ENCODE results near the gene KDM5C. TPM values are rescaled to one million over a fixed set of nuclear protein-coding genes. Genes with fewer than 3 reads are reported as not detected.
"Not testable (repeated sequence)": the region's sequence is repeated elsewhere in the genome, so short reads cannot be mapped to it uniquely, and the experiment has no call there.

Gene KDM5C
- total and polyA plus RNA-seq, 2 experiments from 2014 or later = 83.0 to 185 TPM

- H3K9me3 ChIP-seq (ENCODE audit: low read depth) = no peaks in the 10 kb centered on the region
- no peaks in the 10 kb centered on the region for H3K4me1 ChIP-seq (ENCODE audit: low read depth)
- H3K27ac ChIP-seq = peak overlapping the region; percentile 63
- H3K27me3 ChIP-seq = no peaks in the 10 kb centered on the region
- no peak for DNase-seq (ENCODE audit: low read depth in 1 of 2, low spot score in 1 of 2)
- peaks cover 15% of the 10 kb centered on the region for H3K36me3 ChIP-seq
- no peak overlapping the region for H3K4me3 ChIP-seq
- no peak for TF ChIP-seq CTCF (IDR thresholded peaks at IDR 0.05; ENCODE audit: low read depth, low read length)
Measured at GRCh38 chrX:53188763-53189162, 36.2 kb downstream of the KDM5C start.

- DNase-seq (ENCODE audit: low read depth in 1 of 2, low spot score in 1 of 2) = no peak
- Histone ChIP-seq H3K9me3 (ENCODE audit: low read depth) (no peaks in the 10 kb centered on the region), H3K27me3 (no peaks in the 10 kb centered on the region), H3K4me3 (no peak overlapping the region), H3K4me1 (ENCODE audit: low read depth) (no peaks in the 10 kb centered on the region), H3K36me3 (peaks cover 1% of the 10 kb centered on the region), H3K27ac (no peak overlapping the region)
- TF ChIP-seq CTCF (IDR thresholded peaks at IDR 0.05; ENCODE audit: low read depth, low read length) = no peak
Measured at GRCh38 chrX:53186351-53186750, 38.7 kb downstream of the KDM5C start.

GRCh38 chrX:53184836-53185235 is 40.2 kb downstream of the KDM5C start:
- DNase-seq (ENCODE audit: low read depth in 1 of 2, low spot score in 1 of 2) = peak in 1 of 2 donors; percentile 13
- no peak for TF ChIP-seq CTCF (IDR thresholded peaks at IDR 0.05; ENCODE audit: low read depth, low read length)
- H3K4me1 ChIP-seq (ENCODE audit: low read depth) = no peaks in the 10 kb centered on the region
- H3K27me3 ChIP-seq = no peaks in the 10 kb centered on the region
- H3K9me3 ChIP-seq (ENCODE audit: low read depth) = no peaks in the 10 kb centered on the region
- H3K36me3 ChIP-seq = no peaks in the 10 kb centered on the region
- no peak overlapping the region for H3K27ac ChIP-seq
- H3K4me3 ChIP-seq = no peak overlapping the region

- no peaks in the 10 kb centered on the region for H3K27me3 ChIP-seq
- H3K4me3 ChIP-seq = no peak overlapping the region
- H3K4me1 ChIP-seq (ENCODE audit: low read depth) = no peaks in the 10 kb centered on the region
- H3K36me3 ChIP-seq = no peaks in the 10 kb centered on the region
- H3K9me3 ChIP-seq (ENCODE audit: low read depth) = no peaks in the 10 kb centered on the region
- no peak for DNase-seq (ENCODE audit: low read depth in 1 of 2, low spot score in 1 of 2)
- no peak overlapping the region for H3K27ac ChIP-seq
- no peak for TF ChIP-seq CTCF (IDR thresholded peaks at IDR 0.05; ENCODE audit: low read depth, low read length)
Measured at GRCh38 chrX:53171356-53171755, 53.7 kb downstream of the KDM5C start.

GRCh38 chrX:53166103-53166502 is 58.9 kb downstream of the KDM5C start:
- TF ChIP-seq CTCF (IDR thresholded peaks at IDR 0.05; ENCODE audit: low read depth, low read length) = no peak
- Histone ChIP-seq H3K4me1 (ENCODE audit: low read depth) (no peaks in the 10 kb centered on the region), H3K27ac (no peak overlapping the region), H3K27me3 (no peaks in the 10 kb centered on the region), H3K4me3 (no peak overlapping the region), H3K36me3 (no peaks in the 10 kb centered on the region), H3K9me3 (ENCODE audit: low read depth) (no peaks in the 10 kb centered on the region)
- no peak for DNase-seq (ENCODE audit: low read depth in 1 of 2, low spot score in 1 of 2)

- H3K4me1 ChIP-seq (ENCODE audit: low read depth); DNase-seq (ENCODE audit: low read depth in 1 of 2, low spot score in 1 of 2); H3K9me3 ChIP-seq (ENCODE audit: low read depth); H3K4me3 ChIP-seq; H3K27me3 ChIP-seq; H3K27ac ChIP-seq; H3K36me3 ChIP-seq: not testable (repeated sequence)
Measured at GRCh38 chrX:53164566-53164965, 60.4 kb downstream of the KDM5C start.

Measured in cardiac muscle cell (in vitro differentiated cells and primary cell).